ENCODE measurements around the gene IQSEC1.

Gene IQSEC1

DNA sequence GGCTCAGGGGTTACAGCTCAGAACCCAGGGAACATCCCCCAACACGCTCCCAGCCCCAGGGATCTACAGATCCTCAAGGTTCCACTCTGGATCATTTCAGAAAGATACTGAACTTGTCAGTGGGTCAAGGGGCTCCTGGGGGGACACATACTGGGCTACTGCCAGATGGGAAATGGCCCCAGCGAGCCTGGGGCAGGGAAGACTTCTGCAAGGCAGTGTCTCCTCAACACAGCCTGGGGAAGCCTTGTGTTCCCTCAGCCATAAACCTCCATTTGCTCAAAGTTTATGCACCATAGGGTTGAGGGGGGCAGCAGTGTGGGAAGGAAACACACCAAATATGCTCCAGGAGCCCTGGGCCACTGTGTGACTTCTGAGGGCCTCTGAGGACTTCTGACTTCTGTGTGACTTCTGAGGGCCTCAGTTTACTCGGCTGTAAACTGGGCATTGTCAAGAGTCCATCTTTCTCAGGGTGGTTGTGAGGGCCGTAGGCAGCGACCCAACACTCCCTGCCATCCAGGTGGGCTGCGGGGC, 58.4 kb downstream of the IQSEC1 start:
- H3K36me3 ChIP-seq (ENCODE audit: control insufficient read depth, insufficient read depth, low read length, severe bottlenecking), result no peaks in the 10 kb centered on the region
- H3K9ac ChIP-seq (ENCODE audit: low read length), result no peak overlapping the region
- peaks cover 47% of the 10 kb centered on the region for H3K4me1 ChIP-seq (ENCODE audit: control insufficient read depth, insufficient read depth, low read length)
- no peak for DNase-seq (ENCODE audit: low read depth)
- no peak overlapping the region for H3K4me3 ChIP-seq (ENCODE audit: low read length)
- no peaks in the 10 kb centered on the region for H3K27me3 ChIP-seq (replicated peaks; ENCODE audit: control insufficient read depth, insufficient read depth, low read length)
- no peaks in the 10 kb centered on the region for H3K9me3 ChIP-seq (ENCODE audit: control insufficient read depth, low read length)

DNA sequence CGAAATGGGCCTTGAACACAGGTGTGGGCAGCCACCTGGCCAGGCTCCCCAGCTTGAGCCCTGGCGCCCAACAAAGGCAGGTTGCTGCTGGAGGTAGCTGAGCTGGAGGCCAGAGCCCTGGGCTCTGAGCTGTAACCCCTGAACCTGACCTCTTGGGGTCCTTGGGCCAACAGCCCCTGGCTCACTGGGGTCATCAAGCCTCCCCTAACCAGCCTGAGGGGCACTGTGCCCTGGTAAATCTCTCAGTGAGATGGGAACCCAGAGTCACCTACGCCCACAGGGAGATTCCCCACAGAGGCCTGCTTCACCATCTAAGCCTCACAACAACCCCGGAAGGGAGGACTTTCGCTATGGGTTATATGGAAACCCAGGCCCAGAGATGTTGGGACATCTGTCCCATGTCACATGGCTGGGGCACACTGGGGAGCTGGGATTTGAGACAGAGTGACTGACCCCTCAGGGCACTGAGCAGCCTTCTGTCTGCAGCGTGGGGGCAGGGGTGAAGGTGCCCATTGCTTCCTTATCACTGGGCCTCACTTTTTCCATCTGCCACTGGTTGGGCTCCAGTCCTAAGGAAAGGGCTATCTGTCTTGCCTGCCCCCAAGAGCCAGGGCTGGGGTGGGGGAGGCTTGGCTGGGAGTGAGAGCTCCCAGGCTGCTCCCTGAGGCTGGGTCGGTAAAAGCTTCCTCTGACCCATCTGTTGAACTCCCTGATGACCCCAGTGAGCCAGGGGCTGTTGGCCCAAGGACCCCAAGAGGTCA, 59.1 kb downstream of the IQSEC1 start:
- Histone ChIP-seq H3K36me3 (ENCODE audit: control insufficient read depth, insufficient read depth, low read length, severe bottlenecking) (no peaks in the 10 kb centered on the region), H3K9me3 (ENCODE audit: control insufficient read depth, low read length) (no peaks in the 10 kb centered on the region), H3K9ac (ENCODE audit: low read length) (no peak overlapping the region), H3K4me3 (ENCODE audit: low read length) (no peak overlapping the region), H3K4me1 (ENCODE audit: control insufficient read depth, insufficient read depth, low read length) (peaks cover 41% of the 10 kb centered on the region), H3K27me3 (replicated peaks; ENCODE audit: control insufficient read depth, insufficient read depth, low read length) (no peaks in the 10 kb centered on the region)
- DNase-seq (ENCODE audit: low read depth), result no peak

DNA sequence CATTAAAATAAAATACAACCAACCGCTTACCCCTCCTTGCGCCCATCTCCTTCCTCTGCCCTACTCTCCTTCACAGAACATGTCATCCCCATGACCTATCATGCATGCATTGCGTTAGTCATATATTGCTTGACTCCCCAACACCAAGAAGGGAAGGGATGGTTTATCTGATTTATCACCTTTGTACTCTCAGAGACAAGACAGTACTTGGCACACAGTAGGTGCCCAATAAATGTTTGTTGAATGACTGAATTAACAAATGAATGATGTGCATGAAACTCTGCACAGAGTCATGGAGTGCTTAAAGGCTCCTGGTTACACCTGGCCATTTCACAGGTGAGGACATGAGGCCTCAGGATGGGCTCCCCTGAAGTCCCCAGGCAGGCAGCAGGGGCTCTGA, 59.7 kb downstream of the IQSEC1 start:
- no peaks in the 10 kb centered on the region for H3K9me3 ChIP-seq (ENCODE audit: control insufficient read depth, low read length)
- no peak for DNase-seq (ENCODE audit: low read depth)

DNA sequence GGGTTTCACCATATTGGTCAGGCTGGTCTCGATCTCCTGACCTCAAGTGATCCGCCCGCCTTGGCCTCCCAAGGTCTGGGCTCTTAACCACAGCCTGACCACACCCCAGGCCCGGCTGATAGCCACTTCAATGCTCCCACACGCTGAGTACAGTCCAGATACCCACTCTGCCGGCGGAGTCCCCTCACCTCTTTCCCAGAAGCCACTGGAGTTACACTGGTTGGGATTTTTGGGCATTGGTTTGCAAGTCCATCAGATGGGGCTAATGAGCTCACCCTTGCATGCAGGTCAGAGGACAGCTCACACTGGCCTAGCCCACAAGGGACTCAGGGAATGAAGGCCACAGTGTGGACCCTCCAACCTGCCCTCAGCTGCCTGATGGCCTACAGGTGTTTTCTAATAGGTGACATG, 60.1 kb downstream of the IQSEC1 start:
- Histone ChIP-seq H3K27me3 (replicated peaks; ENCODE audit: control insufficient read depth, insufficient read depth, low read length) (peaks cover 8% of the 10 kb centered on the region), H3K36me3 (ENCODE audit: control insufficient read depth, insufficient read depth, low read length, severe bottlenecking) (no peaks in the 10 kb centered on the region), H3K4me1 (ENCODE audit: control insufficient read depth, insufficient read depth, low read length) (peaks cover 31% of the 10 kb centered on the region), H3K9ac (ENCODE audit: low read length) (no peak overlapping the region), H3K4me3 (ENCODE audit: low read length) (no peak overlapping the region), H3K9me3 (ENCODE audit: control insufficient read depth, low read length) (no peaks in the 10 kb centered on the region)
- DNase-seq (ENCODE audit: low read depth), result no peak

More for the DNA sequence above, 59.7 kb downstream of the IQSEC1 start:
- Histone ChIP-seq H3K27me3 (replicated peaks; ENCODE audit: control insufficient read depth, insufficient read depth, low read length) (peaks cover 4% of the 10 kb centered on the region), H3K36me3 (ENCODE audit: control insufficient read depth, insufficient read depth, low read length, severe bottlenecking) (no peaks in the 10 kb centered on the region), H3K4me3 (ENCODE audit: low read length) (no peak overlapping the region), H3K4me1 (ENCODE audit: control insufficient read depth, insufficient read depth, low read length) (peaks cover 35% of the 10 kb centered on the region), H3K9ac (ENCODE audit: low read length) (no peak overlapping the region)

DNA sequence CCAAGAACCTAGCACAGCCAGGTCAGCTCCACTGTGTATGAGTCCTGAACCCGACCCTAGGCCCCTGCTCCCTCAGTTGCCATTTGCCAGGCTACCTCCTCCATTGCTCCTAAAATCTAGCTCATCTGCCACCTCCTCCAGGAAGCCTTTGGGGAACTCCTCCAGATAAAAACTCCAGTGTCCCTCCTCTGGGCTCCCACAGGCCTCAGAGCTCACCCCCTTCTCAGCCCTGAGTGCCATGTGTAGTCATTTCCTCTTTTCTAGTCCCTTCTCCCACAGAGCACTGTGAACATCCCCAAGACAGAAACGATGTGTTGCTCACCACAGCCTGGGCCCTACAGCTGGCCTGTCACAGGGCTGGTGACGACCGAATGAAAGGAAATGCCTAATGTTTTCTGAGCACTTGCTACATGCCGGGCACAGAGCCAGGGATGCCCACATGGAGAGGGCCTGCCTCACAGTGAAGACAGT, 61.0 kb downstream of the IQSEC1 start:
- DNase-seq (ENCODE audit: low read depth), result no peak
- no peaks in the 10 kb centered on the region for H3K9me3 ChIP-seq (ENCODE audit: control insufficient read depth, low read length)
- no peak overlapping the region for H3K4me3 ChIP-seq (ENCODE audit: low read length)
- H3K4me1 ChIP-seq (ENCODE audit: control insufficient read depth, insufficient read depth, low read length), result peaks cover 22% of the 10 kb centered on the region
- no peaks in the 10 kb centered on the region for H3K36me3 ChIP-seq (ENCODE audit: control insufficient read depth, insufficient read depth, low read length, severe bottlenecking)
- no peak overlapping the region for H3K9ac ChIP-seq (ENCODE audit: low read length)
- peaks cover 15% of the 10 kb centered on the region for H3K27me3 ChIP-seq (replicated peaks; ENCODE audit: control insufficient read depth, insufficient read depth, low read length)

DNA sequence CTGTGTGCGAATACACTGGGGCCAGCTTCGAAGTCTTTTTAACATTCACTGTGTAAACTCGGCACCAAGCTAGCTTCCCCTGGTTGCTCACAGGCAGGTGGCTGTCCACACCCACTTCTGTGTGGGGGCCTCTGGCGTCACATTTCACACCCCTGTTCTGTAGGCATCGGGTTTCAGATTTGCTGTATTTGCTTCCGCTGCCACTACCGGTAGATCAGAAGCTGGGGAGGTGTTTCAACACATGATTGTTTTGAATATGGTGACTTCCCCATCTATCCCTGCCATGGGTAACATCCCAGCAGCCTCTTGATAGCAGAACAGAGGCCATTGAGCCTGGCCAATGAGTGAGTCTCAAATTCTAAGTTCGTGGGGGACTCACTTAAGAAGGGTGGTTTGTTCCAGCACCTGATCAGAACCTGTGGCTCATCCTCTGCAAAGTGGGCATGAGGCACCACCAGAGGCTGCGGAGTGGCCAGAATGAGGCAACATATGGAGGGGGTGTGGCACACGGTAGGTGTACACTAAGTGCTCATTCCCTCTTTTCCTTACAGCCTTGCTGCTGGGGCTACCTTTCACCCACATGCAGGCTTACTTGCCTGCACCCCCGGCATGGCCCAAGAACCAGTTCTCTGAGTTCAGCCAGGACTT, 61.5 kb downstream of the IQSEC1 start:
- Histone ChIP-seq H3K4me1 (ENCODE audit: control insufficient read depth, insufficient read depth, low read length) (peaks cover 17% of the 10 kb centered on the region), H3K9me3 (ENCODE audit: control insufficient read depth, low read length) (no peaks in the 10 kb centered on the region), H3K27me3 (replicated peaks; ENCODE audit: control insufficient read depth, insufficient read depth, low read length) (peaks cover 19% of the 10 kb centered on the region), H3K4me3 (ENCODE audit: low read length) (no peak overlapping the region), H3K36me3 (ENCODE audit: control insufficient read depth, insufficient read depth, low read length, severe bottlenecking) (no peaks in the 10 kb centered on the region), H3K9ac (ENCODE audit: low read length) (no peak overlapping the region)
- DNase-seq (ENCODE audit: low read depth), result no peak

DNA sequence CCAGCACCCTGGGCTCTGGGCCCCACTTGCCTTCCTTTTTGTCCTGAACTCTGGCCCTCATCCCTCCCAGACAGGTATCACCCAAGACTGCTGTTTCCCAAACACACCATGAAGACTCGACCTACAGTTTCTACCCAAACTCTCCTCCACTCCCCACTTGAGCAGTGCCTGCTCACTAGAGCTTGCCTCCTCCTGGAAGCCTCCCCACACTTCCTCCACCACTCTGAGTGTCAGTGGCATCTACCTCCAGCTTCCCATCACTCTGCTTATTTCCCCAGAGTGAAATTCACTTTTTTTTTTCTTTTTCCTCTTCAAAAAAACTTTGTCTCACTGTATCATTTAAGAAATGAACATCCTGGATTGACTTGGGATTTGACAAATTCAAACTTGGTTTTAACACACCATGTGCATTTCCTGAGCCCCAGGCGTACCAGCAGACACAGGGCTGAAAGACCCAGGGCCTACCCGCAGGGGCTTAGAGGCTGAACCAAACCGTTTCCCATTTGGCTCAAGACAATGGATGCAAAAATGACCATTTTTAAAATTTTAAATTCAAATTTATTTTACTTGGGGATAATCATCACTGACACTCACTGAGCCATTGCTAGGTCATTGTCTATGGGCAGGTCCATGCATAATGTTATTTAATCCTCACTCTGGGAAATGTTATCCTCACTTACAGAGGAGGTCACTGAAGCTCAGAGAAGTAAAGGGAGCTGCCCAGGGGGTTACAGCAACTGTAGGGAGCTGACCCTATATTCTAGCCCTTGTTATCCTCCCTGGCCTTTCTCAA, 62.3 kb downstream of the IQSEC1 start:
- H3K4me3 ChIP-seq (ENCODE audit: low read length), result no peak overlapping the region
- H3K9me3 ChIP-seq (ENCODE audit: control insufficient read depth, low read length), result no peaks in the 10 kb centered on the region
- no peak for DNase-seq (ENCODE audit: low read depth)
- peaks cover 24% of the 10 kb centered on the region for H3K27me3 ChIP-seq (replicated peaks; ENCODE audit: control insufficient read depth, insufficient read depth, low read length)
- H3K4me1 ChIP-seq (ENCODE audit: control insufficient read depth, insufficient read depth, low read length), result peaks cover 12% of the 10 kb centered on the region
- H3K9ac ChIP-seq (ENCODE audit: low read length), result no peak overlapping the region
- no peaks in the 10 kb centered on the region for H3K36me3 ChIP-seq (ENCODE audit: control insufficient read depth, insufficient read depth, low read length, severe bottlenecking)

DNA sequence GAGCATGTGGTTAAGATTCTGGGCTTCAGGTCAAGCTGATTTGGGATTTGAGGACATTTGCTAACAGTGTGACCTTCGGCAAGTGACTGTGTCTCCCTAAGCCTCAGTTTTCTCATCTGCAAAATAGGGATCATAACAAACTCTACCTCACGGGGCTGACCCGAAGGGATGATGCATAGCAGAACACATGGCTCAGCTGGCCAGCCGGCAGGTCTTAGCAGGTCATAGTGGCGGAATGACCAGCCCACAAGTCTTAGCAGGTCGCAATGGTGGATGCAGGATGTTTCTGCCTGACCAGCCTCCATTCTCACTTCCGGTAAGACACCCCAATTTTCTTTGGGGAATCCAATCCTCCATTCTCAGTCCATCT, 63.3 kb downstream of the IQSEC1 start:
- H3K4me3 ChIP-seq (ENCODE audit: low read length), result no peak overlapping the region
- DNase-seq (ENCODE audit: low read depth), result no peak
- H3K9me3 ChIP-seq (ENCODE audit: control insufficient read depth, low read length), result no peaks in the 10 kb centered on the region
- peaks cover 24% of the 10 kb centered on the region for H3K27me3 ChIP-seq (replicated peaks; ENCODE audit: control insufficient read depth, insufficient read depth, low read length)
- H3K36me3 ChIP-seq (ENCODE audit: control insufficient read depth, insufficient read depth, low read length, severe bottlenecking), result no peaks in the 10 kb centered on the region
- H3K9ac ChIP-seq (ENCODE audit: low read length), result no peak overlapping the region
- H3K4me1 ChIP-seq (ENCODE audit: control insufficient read depth, insufficient read depth, low read length), result peaks cover 9% of the 10 kb centered on the region

DNA sequence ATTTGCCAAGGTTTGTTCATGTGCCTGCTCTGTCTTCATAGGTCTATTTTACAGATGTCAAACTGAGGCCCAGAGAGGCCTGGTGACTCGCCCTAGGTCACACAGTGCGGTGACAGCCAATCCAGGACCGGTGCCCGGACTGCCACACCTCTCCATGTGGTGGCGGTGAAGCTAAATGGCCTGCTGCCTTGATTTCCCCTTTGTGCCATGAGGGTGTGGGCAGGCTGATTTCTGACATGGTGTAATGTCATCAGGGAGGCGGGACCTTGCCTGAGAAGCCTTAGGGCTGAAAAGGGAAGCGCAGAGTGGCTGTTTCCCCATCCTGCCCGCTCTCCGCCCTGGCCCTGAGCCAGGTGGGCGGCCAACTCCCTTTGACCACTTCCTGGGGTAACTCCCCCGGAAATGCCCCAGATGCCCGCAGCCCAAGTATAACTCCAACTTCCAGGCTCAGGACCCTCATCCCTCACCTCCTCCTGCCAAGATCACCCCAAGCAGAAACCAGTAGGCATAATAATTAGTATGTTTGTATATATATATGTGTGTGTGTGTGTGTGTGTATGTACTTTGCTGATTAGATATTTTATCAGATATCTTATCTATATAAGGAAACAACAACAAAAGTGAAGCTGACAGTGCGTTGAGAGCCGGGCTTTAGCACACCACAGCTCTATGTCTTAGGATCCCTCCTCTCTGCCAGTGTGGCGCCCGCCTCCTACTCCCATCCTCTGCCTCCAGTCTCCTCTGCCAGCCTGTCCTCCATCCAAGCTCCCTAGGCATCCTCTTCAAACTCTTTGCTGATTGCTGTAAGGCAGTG, 63.9 kb downstream of the IQSEC1 start:
- H3K36me3 ChIP-seq (ENCODE audit: control insufficient read depth, insufficient read depth, low read length, severe bottlenecking), result no peaks in the 10 kb centered on the region
- no peak overlapping the region for H3K9ac ChIP-seq (ENCODE audit: low read length)
- no peak for DNase-seq (ENCODE audit: low read depth)
- H3K9me3 ChIP-seq (ENCODE audit: control insufficient read depth, low read length), result no peaks in the 10 kb centered on the region
- peaks cover 9% of the 10 kb centered on the region for H3K4me1 ChIP-seq (ENCODE audit: control insufficient read depth, insufficient read depth, low read length)
- H3K27me3 ChIP-seq (replicated peaks; ENCODE audit: control insufficient read depth, insufficient read depth, low read length), result peaks cover 24% of the 10 kb centered on the region
- no peak overlapping the region for H3K4me3 ChIP-seq (ENCODE audit: low read length)

DNA sequence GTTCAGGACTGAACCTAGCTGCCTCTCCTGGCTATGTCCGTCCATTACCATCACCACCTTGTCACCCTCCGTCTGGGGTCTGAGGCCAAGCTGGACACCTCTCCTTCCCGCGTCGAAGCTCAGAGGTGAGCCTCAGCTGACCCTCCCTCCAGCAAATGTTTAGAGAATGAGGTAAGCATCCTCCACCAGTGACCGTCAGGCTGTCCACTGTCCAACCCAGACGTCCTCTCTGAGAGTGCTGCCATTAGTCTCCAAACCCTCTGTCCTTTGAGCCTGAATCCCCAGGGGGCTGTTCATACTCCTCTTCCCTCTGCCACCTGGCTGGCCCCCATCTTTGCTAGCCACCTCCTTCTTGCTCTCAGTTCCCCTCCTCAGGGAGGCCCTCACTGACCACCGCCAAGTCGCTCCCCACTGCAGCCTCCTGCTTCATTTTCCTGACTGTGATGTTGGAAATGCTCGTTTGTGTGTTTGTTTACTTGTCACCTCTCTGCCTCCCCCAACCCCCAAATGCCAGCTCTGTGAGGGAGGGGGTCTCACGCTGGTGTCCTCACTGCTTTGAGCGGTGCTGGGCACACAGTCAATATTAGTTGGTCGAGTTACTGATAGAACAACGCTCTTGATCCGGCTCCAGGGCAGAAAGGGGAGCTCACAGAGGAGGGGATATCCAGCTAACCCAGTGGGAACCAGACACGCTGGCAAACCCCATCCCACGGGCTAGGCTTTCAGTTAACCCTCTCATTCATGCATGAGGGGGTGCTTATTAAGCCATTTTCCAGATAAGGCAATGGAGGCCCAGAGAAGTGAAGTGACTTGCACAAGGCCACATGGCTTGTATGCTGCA, 64.9 kb downstream of the IQSEC1 start:
- H3K36me3 ChIP-seq (ENCODE audit: control insufficient read depth, insufficient read depth, low read length, severe bottlenecking), result no peaks in the 10 kb centered on the region
- peaks cover 9% of the 10 kb centered on the region for H3K4me1 ChIP-seq (ENCODE audit: control insufficient read depth, insufficient read depth, low read length)
- H3K9me3 ChIP-seq (ENCODE audit: control insufficient read depth, low read length), result no peaks in the 10 kb centered on the region
- no peak overlapping the region for H3K4me3 ChIP-seq (ENCODE audit: low read length)
- no peak overlapping the region for H3K9ac ChIP-seq (ENCODE audit: low read length)
- DNase-seq (ENCODE audit: low read depth), result no peak
- H3K27me3 ChIP-seq (replicated peaks; ENCODE audit: control insufficient read depth, insufficient read depth, low read length), result peaks cover 24% of the 10 kb centered on the region
